GM21360 (cell line): ENCODE measurements around the gene ZFP36L2.
"Not testable (repeated sequence)": the region's sequence is repeated elsewhere in the genome, so short reads cannot be mapped to it uniquely, and the experiment has no call there.

Experiments used
- ATAC-seq: cut with Tn5 transposase; IDR thresholded peaks from one replicate; pipeline ENCODE4 v1.9.1; 2021; ENCODE audit warnings: mild to moderate bottlenecking, moderate library complexity; ENCODE audit not compliant: unreplicated experiment

The ZFP36L2 gene

DNA sequence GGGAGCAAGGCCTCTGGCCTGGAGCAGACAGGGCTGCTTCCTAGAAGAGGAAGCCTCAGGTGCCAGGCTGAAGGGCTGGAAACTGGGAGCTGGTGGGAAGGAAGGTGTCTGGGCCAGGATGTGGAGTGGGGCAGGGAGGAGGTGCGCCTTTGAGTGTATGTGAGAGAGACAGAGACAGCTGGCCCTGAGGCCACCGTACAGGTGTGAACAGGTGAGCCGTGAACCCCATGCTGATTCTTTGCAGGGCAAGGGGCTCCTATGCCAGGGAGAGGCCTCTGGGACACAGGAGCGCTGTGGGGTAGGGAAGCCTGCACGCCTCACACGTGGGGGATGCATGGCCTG lies 16.3 kb downstream of the ZFP36L2 start:
- ATAC-seq: no peak

DNA sequence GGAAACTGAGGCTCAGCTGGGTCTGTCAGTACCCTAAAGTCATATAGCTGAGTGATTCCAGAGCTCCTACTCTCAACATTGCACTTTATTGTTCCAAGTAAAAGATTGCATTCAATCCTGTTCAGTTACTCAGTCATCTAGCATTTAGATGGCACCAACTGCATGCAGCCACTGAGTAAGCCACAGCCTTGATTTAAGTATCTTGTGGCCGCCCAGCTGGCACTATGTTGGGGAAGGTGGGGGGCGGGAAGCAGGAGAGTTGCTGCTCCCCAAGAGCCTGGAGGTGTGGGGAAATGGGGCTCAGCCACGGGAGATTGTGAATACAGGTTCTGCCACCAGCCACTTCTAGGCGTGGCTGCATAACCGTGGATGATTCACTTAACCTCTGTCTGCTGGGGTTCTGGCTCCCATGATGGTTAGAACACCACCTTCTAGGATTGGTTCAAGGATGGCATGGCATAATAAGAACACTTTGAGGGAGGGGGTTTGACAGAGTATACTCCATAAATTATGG lies 17.1 kb downstream of the ZFP36L2 start:
- ATAC-seq: no peak

DNA sequence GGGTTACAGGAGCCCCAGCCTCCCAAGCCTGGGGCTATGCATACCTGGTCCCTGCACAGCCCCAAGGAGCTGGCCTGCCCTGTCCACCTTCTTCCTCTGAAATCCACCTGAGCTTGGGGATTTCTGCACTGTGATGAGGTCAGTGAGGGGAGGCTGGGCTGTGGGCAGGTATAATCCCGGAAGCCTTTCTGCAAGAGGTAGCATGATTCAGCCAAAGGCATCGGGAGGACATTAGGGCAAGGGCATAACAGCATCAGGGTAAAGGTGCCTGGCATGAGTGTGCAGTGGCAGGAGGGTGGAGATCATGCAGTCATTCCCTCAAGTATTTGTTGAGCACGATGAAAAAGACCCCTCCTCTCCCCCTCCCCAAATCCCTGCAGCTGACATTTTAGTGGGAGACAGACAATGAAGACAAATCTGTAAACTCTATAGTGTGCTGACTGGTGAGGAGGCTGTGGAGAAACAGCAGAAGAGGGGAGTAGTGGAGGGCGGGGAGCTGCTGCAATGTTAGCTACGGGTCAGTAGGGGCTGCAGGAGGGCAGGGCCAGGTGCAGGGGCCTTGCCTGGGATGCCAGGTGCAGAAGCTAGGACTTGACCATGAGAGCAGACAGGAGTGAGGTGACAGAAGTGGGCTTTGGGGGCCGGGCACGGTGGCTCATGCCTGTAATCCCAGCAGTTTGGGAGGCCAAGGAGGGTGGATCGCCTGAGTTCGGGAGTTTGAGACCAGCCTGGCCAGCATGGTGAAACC lies 18.7 kb downstream of the ZFP36L2 start:
- ATAC-seq: no peak

DNA sequence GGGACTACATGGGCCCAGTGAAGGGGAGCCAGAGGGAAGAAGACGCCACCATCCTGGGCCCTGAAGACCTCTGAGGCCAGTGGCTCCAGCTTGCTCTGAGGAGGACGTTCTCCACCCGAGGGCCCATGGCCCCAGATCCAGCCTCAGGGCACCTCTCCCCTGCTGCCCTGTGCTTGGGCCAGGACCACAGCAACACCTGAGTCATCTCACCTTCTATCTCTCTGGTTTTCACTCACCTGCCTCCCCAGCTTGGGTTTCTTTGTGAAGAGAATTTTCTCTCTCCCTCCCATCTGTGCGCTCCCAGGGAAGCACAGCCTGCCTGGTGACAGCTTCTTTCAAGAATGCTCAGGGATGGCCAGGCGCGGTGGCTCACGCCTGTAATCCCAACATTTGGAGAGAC lies 19.8 kb downstream of the ZFP36L2 start:
- ATAC-seq: no peak

DNA sequence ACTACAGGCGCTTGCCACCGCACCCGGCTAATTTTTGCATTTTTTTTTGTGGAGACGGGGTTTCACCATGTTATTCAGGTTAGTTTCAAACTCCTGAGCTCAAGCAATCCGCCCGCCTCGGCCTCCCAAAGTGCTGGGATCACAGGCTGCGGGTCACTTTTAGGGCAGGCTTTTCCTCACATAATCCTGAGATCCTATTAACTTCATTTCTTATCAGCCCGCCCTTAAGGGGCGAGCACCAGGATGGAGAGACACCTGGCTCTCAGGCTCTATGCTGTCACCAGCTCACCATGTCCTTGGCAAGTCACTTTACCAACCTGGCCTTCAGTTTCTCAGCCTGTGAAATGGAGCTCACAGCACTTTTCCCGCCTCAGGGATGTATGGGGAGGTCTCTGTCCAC lies 23.0 kb downstream of the ZFP36L2 start:
- ATAC-seq: no peak

DNA sequence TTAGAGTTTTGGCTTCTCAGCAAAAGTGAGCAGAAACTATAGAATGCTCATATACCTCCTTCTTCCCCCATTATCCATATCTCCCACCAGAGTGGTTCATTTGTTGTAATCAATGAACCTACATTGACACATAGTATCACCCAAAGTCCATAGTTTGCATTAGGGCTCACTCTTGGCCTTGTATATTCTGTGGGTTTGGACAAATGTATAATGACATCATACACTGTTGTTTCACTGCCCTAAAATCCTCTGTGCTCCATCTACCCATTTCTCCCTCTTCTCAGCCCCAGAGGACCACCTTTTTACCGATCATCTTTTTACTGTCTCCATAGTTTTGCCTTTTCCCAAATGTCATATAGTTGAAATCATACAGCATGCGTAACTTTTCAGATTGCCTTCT lies 24.1 kb downstream of the ZFP36L2 start:
- no peak for ATAC-seq

DNA sequence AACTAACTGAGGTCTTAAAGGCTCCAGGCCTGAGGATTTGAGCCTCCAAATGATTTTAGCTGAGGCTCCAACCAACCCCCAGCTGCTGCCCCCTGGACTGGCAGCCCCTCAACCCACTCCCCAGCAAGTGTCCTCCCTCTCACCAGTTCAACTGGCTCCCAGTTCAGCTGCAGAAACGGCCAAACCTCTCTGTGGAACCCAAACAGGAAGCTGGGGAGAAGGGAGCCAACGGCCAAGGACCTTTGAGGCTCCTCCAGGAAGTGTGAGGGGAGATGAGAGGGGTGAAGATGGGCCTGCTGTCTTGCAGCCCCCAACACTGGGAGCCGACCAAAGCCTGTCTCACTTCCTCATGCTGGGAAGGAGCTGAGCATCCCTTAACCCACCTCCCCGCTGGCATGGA lies 24.9 kb downstream of the ZFP36L2 start:
- ATAC-seq: no peak

DNA sequence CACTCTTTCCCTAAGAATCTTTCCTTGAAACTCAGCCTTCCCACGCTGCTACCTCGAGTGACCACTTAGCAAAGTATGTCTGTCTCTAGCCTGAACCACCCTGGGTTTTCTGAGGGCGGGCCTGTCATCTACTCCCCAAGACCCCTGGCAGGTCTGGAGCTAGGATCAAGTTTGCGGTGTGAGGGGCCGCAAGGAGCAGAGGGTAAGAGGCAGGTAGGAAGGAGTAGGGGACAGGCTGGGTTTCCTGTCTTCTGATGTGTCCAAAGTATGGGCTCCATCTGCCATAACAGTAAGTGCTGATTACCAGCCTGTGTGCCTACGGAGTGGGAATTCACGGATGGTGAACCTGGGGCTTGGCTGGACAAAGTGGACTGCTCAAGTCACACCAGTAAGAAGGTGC lies 25.4 kb downstream of the ZFP36L2 start:
- no peak for ATAC-seq

DNA sequence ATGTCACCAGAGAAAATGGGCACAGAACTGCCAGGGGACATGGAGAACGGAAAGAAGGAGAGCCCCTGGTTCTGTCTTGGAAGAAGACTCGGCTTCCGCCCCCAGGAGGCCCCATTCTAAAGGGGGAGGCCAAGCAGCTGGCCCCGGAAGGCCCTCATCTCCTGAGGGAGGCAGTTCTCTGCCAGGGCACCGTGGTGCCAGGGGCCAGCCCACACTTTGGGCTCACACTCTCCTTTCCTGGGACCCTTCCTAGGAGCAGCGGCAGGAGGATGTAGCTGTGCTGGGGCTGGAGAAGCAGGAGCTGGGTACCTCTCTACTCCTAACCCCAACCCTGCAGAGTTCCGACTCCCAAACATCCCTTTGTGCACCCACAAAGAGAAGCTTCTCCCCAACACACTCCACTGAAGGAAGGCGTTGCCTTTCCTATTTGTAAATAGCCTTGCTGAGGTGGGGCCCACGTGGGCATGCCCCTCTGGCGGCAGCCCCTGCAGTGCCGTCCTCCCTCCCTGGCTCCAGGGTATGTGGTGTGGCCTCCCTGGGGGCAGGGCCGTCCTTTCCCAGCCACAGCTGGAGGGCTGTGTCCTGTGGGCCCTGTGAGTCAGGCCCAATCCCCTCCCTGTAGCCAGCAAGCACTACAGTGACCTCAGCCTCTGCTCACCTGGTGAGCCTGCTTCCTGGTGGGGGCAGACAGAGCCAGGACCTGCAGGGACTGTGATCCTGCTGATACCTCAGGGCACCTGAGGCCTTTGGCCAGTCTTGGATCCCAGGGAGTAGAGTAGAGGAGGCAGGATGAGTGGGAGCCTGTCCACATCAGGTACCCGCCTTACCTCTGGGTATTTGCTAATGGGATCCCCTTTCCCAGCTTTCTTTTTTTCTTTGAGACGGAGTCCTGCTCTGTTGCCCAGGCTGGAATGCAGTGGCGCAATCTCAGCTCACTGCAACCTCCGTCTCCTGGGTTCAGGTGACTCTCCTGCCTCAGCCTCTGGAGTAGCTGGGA lies 26.6 kb downstream of the ZFP36L2 start:
- no peak for ATAC-seq

DNA sequence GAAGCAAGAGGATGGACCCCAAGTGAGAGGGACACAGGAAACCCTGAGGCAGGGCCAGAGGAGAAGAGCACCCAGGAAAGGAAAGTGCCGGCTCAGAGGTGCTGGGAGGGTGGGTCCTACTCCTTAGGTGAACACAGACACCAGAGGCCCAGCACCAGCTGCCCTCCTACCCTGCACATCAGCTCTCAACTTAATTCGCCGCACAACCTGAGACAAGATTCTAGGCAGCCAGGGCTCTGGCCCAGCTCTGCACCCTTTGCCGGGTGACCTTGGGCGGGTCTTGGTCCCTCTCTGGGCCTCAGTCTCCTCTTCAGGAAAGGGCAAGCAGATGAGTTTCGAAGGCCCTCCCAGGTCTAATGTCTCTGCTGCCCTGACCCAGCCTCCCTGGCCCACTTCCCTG lies 28.1 kb downstream of the ZFP36L2 start:
- ATAC-seq: no peak

DNA sequence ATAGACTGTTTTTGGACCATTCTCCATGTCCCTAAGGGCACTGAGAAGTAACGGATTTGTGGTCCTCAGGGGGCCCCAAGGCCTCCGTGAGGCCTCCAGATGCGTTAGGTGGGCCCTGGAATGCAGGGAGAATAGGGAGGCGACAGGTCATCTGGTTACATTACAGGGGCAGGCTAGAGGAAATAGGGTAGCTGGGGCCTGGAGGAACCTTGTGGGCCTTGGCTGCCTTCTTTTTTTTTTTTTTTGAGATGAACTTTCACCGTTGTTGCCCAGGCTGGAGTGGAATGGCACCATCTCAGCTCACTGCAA lies 28.9 kb downstream of the ZFP36L2 start:
- ATAC-seq: no peak

DNA sequence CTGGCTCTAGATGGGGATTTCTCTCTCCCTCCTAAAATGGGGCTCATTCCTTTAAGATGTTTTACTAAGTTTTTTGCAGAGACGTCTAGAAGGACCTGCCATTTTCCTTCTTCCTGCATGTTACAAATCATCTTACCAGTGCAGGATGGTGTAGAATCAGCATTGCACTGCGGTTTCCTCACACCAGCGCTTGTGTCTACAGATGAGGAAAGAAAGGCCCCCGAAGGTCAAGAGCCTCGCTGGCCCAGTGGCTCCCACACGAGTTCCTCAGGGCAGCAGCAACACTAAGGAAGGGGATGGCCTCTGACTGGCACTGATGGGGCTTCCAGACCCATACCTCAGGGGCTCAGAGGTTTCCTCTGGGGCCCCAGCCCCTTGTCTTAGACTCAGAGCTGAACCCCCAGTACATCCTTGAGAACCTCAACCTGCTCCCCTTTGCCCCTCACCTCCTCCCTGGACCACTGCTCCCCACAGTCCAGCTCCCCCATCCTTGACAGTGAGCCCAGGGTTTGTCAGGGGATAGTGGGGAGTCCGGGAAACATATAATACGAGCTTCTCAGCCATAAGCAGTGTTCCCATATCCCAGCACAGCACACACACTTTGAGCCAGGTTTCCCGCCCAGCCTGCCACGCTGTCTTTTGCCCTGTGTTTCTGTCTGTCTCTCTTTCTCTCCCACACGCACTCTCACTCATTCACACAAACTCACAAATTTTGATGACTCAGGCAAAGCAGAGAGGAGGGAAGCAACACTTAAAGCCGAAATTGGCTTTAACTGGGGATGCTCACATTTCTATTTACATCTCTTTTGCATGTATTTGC lies 29.4 kb downstream of the ZFP36L2 start:
- ATAC-seq: no peak

DNA sequence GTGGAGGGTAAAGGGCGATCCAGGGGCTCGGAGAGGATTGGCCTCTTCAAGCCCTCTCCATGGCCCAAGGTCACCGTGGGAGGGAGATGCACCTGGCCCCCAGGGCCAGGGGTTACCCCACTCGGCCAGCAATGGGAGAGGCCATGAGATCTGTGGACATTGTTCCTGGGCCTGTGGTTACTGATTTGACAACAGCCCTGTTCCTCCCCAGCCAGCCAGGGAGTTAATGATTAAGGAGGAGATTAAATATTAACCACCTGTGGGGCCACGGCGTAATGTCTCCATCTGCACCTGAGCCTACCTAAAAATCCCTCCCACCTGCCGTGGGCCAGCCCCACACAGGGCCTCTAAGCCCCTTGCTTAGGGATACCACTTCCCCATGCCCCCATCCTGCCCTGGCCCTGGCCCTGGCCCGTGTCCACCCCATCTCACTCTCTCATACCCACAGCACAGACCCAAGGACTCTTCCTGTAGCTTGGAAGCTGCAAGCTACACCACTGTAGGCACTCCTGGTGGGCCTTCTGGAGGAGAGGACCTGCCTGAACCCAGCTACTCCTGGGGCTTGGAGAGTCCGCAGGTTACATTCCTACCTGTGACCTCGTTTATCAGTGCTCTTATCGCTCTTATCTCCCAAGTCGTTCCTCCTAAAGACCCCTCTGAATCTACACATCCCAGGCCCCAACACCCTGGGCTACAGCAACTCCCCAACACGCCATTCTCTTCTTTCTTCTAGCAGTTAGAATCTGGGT lies 32.1 kb downstream of the ZFP36L2 start:
- no peak for ATAC-seq

DNA sequence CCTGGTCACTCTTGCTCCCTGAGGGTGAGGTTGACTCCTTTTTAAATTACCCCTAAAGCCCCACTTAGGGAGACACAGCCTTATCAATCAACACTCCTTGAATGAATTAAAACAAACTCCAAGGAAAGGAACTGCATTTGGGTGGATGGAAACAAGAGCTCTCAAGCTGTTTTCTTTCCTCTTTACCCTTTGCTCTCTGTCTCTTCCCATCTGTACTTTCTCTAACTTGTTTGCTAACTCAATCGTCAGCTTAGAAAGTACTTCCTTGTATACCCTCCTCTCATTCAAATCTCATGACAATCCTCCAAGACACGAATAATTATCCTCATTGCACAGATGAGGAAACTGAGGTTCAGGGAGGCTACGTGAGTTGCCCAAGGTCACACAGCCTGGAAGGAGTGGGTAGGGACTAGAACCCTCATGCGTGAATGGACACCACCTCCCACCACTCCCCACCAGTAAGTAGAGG lies 32.7 kb downstream of the ZFP36L2 start:
- no peak for ATAC-seq

DNA sequence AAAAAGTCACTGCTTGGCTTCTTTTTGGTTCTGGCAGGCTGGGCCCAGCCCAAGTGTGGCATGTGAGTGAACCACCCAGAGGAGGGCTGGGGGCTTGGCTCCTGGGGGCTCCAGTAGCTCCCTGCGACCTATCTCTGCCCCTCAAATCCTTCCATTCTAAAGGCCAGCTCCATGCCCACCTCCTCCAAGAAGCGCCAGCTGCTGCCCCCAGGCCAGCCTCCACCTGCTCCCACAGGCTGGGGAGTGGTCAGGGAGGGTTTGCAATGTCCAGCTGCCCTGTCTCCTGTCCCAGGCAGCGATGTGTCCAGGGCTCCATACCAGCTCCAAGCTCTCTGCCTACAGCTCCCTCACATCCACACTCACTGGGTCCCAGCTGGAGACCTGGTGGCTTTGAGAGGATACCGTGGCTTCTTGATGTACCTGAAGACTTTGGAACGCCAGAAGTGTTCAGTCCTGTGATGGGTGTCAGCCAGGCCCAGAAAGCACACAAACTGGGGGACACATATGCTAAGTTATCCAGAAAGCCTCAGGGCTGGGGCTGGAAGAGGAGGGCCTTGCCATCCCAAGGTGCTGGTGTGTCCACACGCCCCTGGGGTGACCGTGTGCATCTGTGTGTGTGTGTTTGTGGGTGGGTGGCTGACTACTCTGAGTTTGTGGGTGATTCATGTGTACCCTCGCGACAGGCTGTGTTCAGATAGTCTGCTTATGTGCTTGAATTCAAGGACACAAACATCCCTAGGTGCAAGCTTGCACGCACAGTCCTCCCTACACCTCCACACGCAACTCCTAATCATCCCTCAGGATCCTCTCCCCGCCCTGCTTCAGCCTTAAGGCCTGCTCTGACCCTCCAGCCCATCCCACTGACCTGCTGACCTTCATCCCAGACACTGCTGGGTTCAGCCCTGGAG lies 33.4 kb downstream of the ZFP36L2 start:
- no peak for ATAC-seq

DNA sequence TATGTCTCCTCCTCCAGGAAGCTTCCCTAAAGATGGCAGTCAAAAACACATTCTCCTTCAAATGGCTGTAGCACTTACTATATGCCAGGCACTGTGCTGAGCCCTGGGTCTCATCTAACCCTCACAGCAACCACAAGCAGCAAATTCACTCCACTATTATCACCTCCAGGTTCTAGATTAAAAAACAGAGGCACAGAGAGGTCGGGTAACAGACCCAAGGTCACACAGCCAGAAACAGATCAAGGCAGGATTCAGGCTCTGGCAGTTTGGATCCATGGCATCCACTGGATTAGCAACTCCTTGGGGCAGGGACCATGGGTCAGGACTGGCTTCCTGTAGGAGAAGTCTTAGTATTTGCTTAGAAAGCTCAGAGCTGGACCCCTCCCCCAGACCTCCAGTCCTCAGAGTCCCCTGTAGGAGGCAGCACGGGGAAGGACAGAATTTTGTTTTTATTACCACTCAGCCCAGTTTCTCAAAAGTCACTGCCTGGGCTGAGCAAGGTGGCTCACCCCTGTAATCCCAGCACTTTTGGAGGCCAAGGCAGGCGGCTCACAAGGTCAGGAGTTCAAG lies 34.4 kb downstream of the ZFP36L2 start:
- no peak for ATAC-seq

DNA sequence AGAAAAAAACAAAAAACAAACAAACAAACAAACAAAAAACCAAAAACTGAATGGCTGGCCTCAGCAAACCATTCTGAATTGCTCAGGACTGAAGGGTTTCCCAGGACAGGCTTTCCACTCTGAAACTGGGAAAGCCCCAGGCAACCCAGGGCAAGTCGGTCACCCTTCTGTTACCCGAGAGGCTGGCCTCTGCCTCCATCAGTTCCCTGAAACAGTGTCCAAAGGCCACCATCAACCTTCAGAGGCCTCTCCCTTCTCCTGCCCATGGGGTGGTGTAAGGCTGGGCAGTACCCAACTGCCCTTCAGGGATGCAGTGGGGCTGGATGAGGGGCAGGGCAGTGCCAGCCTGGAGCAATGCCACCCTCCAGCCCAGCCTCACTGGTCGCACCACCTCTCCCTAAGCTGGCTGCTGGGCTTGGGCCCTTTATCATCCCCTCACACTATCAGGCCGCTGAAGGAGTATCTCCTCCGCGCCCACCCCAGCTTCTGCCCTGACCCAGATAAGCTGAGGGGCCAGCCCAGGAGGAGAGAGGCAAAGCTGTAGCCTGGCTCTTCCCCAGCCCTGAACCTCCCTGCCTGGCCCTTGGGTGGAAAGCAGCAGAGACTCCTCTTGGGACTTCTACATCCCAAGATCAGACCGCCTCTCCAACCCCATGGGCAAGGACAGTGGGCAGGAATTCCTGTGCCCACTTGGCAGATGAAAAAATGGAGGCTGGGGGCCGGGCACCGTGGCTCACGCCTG lies 35.9 kb downstream of the ZFP36L2 start:
- ATAC-seq: no peak

DNA sequence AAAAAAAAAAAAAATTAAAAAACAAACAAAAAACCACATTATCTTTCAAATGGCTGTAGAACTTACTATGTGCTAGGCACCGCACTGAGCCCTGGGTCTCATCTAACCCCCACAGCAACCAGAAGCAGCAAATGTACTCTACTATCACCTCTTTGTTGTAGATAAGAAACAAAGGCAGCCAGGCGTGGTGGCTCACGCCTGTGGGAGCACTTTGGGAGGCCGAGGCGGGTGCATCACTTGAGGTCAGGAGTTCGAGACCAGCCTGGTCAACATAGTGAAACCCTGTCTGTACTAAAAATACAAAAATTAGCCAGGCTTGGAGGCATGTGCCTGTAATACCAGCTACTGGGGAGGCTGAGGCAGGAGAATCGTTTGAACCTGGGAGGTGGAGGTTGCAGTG lies 36.5 kb downstream of the ZFP36L2 start:
- not testable (repeated sequence) for ATAC-seq
